ENCODE data around the gene PRDM2.

DNA sequence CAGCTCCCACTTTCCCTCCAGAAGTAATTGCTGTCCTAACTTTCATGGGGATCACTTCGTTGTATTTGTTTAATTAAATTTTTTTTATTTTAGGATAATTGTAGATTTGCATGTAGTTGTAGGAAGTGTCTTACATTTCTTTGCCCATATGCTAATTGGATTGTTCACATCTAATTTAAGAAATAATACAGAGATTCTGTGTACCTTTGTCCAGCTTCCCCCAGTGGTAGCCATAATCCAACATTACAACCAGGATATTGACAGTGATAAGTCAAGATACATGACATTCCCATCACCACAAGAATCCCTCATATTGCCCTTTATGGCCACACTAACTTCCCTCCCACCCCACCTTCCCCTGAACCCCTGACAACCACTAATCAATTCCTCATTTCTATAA, 136.6 kb downstream of the PRDM2 start:
- TF ChIP-seq, protein P1, sequence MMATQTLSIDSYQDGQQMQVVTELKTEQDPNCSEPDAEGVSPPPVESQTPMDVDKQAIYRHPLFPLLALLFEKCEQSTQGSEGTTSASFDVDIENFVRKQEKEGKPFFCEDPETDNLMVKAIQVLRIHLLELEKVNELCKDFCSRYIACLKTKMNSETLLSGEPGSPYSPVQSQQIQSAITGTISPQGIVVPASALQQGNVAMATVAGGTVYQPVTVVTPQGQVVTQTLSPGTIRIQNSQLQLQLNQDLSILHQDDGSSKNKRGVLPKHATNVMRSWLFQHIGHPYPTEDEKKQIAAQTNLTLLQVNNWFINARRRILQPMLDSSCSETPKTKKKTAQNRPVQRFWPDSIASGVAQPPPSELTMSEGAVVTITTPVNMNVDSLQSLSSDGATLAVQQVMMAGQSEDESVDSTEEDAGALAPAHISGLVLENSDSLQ (IDR thresholded peaks at IDR 0.05): no peak
- TF ChIP-seq SP1 (IDR thresholded peaks at IDR 0.05) (no peak), FOXM1 (IDR thresholded peaks at IDR 0.05; ENCODE audit: borderline replicate concordance) (no peak)
